ENCODE measurements around the gene ZNF791.

DNA sequence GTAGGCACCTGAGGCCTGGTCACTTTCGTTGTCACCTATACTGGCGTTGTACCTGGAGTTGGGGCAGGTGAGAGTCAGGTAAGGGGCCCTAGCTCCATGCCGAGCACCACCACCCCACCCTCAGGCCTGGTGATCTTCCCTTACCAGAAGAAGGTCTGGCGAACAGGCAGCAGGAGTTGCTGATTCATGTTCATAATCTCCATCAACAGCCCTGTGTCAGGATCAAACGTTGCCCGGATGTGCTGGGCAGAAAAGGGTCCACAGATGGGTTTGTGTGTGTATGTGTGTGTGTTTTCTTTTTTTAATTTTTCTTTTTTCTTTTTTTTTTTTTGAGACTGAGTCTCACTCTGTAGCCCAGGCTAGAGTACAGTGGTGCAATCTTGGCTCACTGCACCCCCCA lies 41.5 kb downstream of the ZNF791 start:
- TF ChIP-seq, protein P1, sequence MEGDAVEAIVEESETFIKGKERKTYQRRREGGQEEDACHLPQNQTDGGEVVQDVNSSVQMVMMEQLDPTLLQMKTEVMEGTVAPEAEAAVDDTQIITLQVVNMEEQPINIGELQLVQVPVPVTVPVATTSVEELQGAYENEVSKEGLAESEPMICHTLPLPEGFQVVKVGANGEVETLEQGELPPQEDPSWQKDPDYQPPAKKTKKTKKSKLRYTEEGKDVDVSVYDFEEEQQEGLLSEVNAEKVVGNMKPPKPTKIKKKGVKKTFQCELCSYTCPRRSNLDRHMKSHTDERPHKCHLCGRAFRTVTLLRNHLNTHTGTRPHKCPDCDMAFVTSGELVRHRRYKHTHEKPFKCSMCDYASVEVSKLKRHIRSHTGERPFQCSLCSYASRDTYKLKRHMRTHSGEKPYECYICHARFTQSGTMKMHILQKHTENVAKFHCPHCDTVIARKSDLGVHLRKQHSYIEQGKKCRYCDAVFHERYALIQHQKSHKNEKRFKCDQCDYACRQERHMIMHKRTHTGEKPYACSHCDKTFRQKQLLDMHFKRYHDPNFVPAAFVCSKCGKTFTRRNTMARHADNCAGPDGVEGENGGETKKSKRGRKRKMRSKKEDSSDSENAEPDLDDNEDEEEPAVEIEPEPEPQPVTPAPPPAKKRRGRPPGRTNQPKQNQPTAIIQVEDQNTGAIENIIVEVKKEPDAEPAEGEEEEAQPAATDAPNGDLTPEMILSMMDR (IDR thresholded peaks at IDR 0.05): no peak
- no peak for TF ChIP-seq EP300 (IDR thresholded peaks at IDR 0.05)
